HG02763 (cell line): ENCODE data around the gene SLC6A2.
"Not testable (repeated sequence)": the region's sequence is repeated elsewhere in the genome, so short reads cannot be mapped to it uniquely, and the experiment has no call there.

ENCODE experiments used
- ATAC-seq: cut with Tn5 transposase; IDR thresholded peaks from one replicate; pipeline ENCODE4 v1.9.1; 2021; ENCODE audit warnings: mild to moderate bottlenecking, moderate library complexity; ENCODE audit not compliant: unreplicated experiment

Gene SLC6A2

DNA sequence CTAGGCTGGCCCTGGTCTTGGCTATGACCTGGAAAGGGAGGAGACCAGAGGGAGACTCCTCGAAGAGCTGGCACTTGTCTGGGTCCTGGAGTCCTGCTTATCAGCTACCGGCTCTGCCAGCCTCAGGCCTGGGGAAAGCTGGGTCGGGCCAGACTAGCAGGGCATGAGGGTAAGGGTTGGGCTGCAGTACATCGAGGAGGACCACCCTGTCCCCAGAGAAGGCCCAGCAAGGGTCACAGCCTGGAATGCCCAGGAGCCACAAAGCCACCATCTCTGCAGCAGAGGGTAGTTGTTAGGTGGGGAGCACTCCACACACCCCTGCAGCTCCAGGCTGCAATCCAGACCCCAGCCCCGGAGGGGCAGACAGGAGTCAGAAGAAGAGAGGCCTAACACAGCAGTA lies 54.0 kb downstream of the SLC6A2 start:
- no peak for ATAC-seq

DNA sequence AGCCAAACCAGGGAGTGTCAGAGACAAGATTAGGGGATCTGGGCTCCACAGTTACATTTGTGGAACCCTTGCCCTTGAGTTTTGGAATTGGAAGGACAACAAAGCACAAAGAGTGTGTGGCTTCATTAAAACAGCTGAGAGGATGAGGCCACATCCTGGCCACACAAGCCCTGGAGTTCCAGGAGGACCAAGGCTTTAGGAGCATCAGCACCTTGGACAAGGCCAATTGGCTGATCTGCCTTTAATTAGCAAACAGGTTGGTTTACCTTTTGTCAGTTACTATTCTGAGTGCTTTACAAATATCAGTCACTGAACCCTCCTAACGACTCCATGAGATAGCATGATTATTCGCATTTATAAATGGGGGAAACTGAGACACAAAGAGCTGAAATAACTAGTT lies 54.7 kb downstream of the SLC6A2 start:
- ATAC-seq: no peak

DNA sequence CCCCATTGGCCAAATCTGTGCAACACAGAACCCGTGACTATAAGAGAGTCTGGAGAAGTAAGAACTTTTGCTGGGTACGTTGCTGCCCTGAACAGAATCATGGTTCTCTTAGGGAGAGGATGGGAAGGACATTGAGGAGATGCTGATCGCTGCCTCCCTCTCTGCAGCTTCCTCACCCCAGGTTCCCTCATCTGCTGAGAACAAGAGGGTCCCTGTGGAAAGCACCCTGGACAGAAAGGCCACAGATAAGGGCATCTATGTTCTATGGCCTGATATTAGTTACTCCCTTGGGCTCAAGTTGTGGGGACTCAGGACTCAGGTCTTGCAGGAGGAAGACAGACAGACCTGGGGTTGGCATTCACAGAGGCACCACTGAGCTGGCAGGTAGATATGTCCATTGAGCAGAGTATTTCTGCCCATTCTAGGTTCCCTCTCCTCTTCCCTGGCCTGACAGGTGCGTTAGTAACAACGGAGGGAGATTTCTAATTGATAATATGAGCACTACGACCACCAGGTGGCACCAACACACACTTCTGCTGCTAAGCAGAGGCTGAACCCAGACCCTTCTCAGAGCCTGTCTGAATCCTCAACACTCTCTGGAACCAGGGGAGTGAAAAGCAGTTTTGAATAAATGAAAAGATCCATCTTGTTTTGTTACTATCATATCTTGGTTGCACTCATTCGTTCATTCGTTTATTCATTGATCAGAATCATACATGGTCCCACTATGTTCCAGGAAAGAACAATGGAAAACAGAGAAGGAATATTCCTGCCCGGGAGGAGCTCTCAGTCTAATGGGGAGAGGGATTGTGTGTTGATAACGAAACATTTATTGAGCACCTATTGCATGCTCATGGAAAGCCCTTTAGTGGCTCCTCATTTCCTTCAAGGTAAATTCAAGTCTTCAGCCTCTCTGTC lies 56.4 kb downstream of the SLC6A2 start:
- ATAC-seq: no peak

DNA sequence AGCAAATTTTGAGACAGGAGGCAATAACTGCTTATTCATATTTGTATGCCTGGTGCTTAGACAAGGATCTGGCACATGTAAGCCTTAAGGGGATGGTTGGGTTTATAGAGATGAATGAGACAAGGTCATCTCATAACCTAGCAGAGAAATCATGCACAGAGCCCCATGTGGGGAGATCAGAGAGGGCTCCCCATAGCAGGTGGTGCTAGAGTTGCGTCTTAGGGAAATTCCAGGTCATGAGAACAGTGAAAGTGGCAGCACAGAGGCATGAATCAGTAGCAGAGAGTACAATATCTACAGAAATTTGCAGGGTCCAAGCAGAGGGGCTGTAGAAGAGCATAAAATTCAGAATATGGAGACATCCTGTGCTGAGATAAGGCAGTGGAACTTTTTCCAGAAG lies 57.3 kb downstream of the SLC6A2 start:
- no peak for ATAC-seq

DNA sequence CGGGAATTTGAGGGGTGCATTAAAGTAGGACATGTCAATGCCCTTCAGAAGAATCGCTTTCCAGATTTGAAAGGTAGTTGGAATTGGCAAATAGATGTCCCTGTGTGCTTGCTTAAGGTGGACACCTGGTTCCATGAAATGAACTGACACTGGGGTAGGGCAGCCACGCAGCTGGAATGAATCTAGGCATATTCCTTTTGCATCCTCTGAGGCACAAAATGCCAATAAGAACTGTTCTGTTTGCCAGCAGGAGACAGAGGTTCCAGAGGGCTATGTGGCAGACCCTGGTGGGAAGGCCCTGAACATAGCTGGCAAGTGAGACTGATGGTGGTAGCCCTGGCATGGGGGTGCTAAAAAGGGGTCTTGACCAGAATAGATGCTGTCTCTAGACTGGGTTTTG lies 61.5 kb downstream of the SLC6A2 start:
- no peak for ATAC-seq

DNA sequence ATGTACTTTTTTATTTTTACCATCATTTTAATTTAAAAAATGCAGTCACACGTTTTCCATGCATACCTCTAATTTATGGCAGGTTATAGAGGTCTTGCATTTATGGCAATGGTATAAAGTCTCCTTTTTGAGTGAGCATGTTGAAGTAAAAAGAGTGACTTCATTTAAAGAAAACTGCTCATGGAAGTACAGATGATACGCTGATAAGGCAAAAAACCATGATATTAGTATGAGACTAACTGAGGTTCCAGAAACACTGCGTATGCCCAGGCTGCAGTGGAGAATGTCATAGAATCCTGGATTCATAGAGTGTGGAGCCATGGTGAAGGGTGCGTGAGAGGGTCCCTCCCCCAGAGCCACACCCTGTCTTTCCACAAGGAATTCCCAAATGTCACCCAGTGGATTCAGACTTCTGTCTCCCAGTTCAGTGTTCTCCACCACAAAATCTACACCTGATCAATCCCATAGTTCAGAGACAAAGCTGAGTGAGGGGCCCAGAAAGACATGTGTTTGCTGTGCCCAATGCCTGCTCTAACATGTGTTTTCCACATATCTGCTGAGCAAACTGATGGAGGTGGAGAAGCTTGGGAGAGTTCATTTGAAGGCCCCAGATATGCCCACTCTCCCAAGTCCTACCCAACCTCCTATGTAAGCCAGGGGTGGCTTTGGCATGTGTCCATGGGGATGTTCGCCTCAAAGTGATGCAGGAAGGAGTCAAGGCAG lies 69.4 kb downstream of the SLC6A2 start:
- ATAC-seq: no peak

DNA sequence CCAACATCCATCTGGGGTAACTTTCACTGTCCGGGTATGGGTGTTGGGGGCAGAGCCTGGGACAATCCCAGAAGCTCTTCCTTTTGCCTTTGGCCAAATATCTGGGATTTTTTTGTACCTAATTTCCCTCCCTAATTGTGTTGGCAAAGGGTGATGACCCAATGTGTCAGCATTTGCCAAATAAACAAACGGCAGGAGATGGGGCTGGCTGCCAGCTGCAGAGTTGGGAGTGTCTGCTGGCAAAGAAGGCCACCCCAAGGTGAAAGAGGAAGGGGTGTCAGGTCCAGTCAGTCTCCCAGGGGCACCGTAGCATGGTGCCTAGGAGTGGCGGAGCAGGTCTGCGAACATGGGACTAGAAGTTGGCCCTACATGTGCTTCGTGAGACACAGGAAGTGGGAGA lies 73.0 kb downstream of the SLC6A2 start:
- no peak for ATAC-seq

DNA sequence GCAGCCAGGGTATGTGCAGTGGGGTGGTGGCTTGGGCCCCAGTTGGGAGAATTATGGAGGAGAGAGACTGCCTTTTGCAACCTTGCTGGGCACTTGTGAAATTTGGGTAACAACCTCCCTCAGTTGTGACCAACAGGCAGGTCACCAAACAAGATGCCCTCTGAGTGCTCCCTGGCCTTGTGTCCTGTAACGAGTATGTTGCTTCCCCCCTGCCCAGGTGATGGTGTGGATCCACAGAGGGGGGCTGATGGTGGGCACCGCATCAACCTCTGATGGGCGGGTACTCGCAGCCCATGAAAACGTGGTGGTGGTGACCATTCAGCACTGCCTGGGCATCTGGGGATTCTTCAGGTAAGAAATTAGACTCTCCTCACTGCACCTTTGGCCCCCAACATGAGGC lies 74.3 kb downstream of the SLC6A2 start:
- ATAC-seq: no peak

DNA sequence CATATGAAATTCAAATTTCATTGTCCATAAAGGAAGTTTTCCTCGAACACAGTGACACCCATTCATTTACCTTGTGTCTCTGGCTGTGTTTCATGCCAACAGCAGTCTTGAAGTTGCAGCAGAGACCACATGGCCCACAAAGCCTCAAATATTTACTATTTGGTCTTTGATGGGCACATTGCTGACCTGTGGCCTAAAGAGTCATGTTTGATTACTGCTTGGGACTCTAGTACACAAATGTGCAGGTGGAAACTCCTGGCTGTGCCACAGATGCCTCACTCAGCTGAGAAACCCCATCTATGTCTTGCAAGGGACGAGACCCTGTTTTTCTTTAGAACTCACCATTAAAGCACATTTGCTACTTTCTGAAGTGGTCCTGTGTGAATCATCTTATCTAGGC lies 76.7 kb downstream of the SLC6A2 start:
- ATAC-seq: no peak

DNA sequence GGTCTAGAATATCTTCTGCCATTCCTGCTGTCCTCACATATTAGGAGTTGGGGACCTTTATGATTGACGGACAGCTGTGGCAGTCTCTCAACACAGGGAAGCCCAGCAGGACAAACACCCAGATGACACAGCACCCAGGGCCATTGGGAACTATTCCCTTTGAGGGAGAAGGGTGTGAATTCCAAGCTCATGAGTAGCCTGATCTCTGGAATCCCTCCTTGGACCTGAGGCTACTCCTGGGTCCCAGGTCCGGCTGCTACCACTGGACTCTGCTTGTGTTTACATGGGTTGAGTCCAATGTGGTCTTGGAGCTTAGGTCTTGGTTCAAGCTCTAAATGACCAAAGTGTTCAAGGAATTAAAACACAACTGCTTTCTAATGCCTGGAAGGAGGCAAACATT lies 78.9 kb downstream of the SLC6A2 start:
- no peak for ATAC-seq

DNA sequence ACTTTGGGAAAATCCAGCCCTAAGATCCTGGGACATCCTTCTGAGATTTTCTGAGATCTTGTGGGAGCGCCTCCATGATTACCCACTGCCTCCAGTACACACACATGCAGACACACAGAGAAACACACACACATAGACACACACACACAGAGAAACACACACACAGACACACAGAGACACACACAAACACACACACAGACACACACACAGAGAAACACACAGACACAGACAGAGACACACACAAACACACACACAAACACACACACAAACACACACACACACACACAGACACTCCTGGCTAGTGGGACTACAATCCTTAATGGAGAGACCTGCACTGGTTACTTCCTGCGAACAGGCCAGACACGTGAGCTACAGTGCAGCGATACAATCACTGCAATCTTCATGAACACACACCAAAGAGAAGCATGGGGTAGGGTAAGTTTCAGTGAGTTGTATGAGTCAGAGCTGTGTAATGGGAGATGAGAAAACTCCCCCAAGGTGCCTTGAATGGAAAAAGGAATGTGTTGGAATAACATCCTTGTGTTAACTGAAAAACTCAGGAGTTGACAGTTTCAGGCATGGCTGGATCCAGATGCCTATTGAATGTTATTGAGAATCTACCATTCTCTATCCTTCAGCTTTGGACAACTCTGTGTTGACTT lies 79.5 kb downstream of the SLC6A2 start:
- no peak for ATAC-seq

DNA sequence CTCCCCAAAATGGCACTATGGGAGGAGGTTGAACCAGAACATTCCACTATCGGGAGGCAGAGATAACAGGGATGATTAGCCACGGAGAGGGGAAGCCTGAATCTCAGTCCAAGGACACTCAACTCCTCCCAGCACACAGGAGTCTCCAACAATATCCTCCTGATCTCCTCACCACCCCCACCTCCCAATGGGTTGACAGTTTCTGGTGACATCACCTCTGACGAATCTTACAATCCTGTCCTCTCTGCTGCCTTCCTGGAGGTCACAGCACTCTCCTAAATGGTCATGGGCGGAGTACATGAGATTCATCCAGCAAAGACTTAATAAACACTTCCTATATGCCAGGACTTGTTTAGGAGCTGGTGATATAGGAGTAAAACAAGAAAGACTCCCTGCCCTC lies 80.9 kb downstream of the SLC6A2 start:
- no peak for ATAC-seq

DNA sequence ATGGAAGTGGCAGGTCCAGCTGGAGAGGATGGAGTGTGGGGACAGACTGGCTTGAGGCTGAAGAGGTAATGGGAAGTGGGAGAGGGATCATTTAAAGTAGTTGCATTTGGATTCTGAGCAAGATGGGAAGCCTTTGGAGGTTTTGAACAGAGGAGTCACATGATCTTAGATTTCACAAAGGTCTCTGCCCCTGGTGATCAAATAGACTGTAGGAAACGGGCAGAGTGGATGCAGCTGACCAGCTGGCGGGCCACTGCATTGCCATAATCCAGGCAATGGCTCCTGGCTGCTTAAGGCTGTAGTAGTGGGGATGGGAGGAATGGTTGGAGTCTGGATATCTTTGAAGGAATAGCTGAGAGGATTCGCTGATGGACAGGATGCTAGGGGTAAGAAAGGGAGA lies 81.5 kb downstream of the SLC6A2 start:
- no peak for ATAC-seq

DNA sequence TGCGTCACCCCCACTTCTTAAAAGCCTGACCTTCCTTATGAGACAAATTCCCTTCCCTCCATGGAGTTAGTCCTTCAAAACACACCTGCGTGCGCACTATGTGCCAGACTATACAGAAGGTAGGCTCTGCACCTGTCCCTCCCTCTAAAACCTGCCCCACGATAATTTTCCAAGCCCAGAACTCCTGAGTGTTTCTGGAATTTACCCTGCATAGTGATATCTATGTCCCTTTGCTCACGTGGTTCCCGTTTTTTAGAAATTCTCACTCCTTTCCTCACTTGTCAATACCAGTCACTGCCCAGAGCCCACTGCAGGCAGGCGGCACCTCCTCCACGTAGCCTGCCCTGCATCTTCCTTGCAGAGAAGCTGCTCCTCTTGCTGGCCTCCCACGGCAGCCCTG lies 82.2 kb downstream of the SLC6A2 start:
- no peak for ATAC-seq

DNA sequence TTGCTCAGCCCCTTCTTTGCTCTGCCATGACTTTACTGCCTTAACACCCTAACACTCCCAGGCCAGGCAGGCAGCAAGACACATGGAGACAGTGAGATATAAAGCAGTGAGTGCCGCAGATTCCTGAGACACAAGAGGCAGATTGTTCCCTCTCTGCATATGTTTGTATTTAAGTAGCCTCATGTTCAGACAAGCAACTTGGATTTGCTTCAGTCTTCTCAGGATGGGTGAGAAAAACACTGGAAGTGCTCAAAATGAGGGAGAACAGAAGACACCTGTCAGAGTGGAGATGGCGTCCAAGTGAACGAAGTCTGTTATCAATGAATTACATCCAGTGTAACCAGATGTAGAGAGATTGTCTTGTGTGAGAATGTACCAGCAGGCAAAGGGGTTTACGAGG lies 90.3 kb downstream of the SLC6A2 start:
- no peak for ATAC-seq

DNA sequence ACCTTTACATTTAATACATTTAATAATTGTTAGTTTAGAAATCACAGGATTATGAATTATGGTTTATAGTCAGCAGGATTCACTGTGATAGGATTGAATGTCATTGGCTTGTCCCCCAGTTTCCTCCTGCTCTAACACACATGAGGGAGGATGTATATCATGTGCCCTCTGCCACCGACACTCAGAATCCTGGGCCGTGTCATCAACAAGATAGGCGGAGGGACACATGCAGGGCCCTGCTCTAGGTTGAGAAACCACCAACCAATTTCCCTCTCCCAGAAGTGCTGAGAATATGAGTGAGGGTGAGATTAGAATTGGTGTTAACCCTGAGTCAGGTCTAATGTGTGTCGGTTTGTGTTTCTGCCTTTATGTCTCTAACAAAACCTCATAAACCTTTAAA lies 92.0 kb downstream of the SLC6A2 start:
- ATAC-seq: no peak

DNA sequence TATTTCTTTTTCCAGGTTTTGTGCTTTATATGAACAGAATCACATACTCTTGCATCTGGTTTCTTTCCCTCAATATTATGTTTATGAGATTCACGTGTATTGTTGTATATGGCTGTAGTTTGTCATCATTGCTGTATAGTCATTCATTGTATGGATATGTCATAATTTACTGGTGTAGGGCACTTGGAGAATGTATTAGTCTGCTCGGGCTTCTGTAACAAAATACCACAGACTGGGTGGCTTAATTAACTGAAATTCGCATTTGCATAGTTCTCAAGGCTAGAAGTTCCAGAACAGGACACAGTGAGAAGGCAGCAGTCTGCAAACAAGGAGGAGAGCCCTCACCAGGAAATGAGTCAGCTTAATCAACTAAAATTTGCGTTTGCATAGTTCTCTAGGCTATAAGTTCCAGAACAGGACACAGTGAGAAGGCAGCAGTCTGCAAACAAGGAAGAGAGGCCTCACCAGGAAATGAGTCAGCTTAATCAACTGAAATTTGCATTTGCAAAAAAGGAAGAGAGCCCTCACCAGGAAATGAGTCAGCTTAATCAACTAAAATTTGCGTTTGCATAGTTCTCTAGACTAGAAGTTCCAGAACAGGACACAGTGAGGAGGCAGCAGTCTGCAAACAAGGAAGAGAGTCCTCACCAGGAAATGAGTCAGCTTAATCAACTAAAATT lies 96.8 kb downstream of the SLC6A2 start:
- ATAC-seq: not testable (repeated sequence)

DNA sequence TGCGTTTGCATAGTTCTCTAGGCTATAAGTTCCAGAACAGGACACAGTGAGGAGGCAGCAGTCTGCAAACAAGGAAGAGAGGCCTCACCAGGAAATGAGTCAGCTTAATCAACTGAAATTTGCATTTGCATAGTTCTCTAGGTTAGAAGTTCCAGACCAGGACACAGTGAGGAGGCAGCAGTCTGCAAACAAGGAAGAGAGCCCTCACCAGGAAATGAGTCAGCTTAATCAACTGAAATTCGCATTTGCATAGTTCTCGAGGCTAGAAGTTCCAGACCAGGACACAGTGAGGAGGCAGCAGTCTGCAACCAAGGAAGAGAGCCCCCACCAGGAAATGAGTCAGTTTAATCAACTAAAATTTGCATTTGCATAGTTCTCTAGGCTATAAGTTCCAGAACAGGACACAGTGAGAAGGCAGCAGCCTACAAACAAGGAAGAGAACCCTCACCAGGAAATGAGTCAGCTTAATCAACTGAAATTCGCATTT lies 97.4 kb downstream of the SLC6A2 start:
- ATAC-seq: not testable (repeated sequence)
